ELF-1 (cell line): ENCODE data around the gene CDC123.
"Not testable (repeated sequence)": the region's sequence is repeated elsewhere in the genome, so short reads cannot be mapped to it uniquely, and the experiment has no call there.

Source experiments
- DNase-seq: peaks from one replicate; pipeline ENCODE4 v3.0.0-alpha.2; 2016; ENCODE audit warnings: low read depth, low spot score

The CDC123 gene

GRCh38 chr10:12191715-12192114, 4.3 kb upstream of the CDC123 start:
- DNase-seq = no peak

GRCh38 chr10:12193193-12193592, 2.8 kb upstream of the CDC123 start:
- DNase-seq = no peak

- DNase-seq = peak; percentile 56
Measured at GRCh38 chr10:12194752-12195271, 1.2 kb upstream of the CDC123 start.

- DNase-seq = no peak
Measured at GRCh38 chr10:12195281-12195602, 746 bp upstream of the CDC123 start.

GRCh38 chr10:12196531-12197211, 683 bp downstream of the CDC123 start:
- no peak for DNase-seq

- no peak for DNase-seq
Measured at GRCh38 chr10:12198156-12198555, 2.2 kb downstream of the CDC123 start.

- no peak for DNase-seq
Measured at GRCh38 chr10:12200850-12201249, 4.9 kb downstream of the CDC123 start.

GRCh38 chr10:12201543-12201942, 5.6 kb downstream of the CDC123 start:
- DNase-seq = no peak

GRCh38 chr10:12202226-12202625, 6.2 kb downstream of the CDC123 start:
- DNase-seq = no peak

- no peak for DNase-seq
Measured at GRCh38 chr10:12205082-12205481, 9.1 kb downstream of the CDC123 start.

GRCh38 chr10:12207114-12207513, 11.1 kb downstream of the CDC123 start:
- no peak for DNase-seq

- DNase-seq = no peak
Measured at GRCh38 chr10:12208460-12208859, 12.5 kb downstream of the CDC123 start.

GRCh38 chr10:12212454-12212853, 16.5 kb downstream of the CDC123 start:
- no peak for DNase-seq

- no peak for DNase-seq
Measured at GRCh38 chr10:12213621-12214020, 17.6 kb downstream of the CDC123 start.

GRCh38 chr10:12214093-12214492, 18.1 kb downstream of the CDC123 start:
- no peak for DNase-seq

GRCh38 chr10:12214763-12215218, 18.8 kb downstream of the CDC123 start:
- DNase-seq = no peak

GRCh38 chr10:12218991-12219390, 23.0 kb downstream of the CDC123 start:
- no peak for DNase-seq

- peak; percentile 41 for DNase-seq
Measured at GRCh38 chr10:12221323-12222298, 25.6 kb downstream of the CDC123 start.

GRCh38 chr10:12225444-12225843, 29.5 kb downstream of the CDC123 start:
- no peak for DNase-seq

GRCh38 chr10:12226438-12226837, 30.4 kb downstream of the CDC123 start:
- DNase-seq = not testable (repeated sequence)

GRCh38 chr10:12228851-12229250, 32.9 kb downstream of the CDC123 start:
- DNase-seq = no peak

GRCh38 chr10:12234687-12235086, 38.7 kb downstream of the CDC123 start:
- not testable (repeated sequence) for DNase-seq
